K562 (cell line): Measurements from ENCODE around the gene SBNO1.
"Not testable (repeated sequence)": the region's sequence is repeated elsewhere in the genome, so short reads cannot be mapped to it uniquely, and the experiment has no call there.

Experiments
- ARNT ChIP-seq, 2 experiments: fragments of 450-650 bp; IDR thresholded peaks; 2 replicates each; pipeline ENCODE4 v1.6.1; 2016; ENCODE audit warnings: mild to moderate bottlenecking in 1 of 2
- EP300 ChIP-seq: IDR thresholded peaks from 2 replicates; pipeline ENCODE4 v1.6.1; 2012; ENCODE audit warnings: low read length, improper control_type of control experiment
- ESRRB ChIP-seq: fragments of 250-450 bp; sonication (Bioruptor Pico); IDR thresholded peaks from 2 replicates; pipeline ENCODE4 v1.5.0; 2020; ENCODE audit warnings: mild to moderate bottlenecking, moderate library complexity, borderline replicate concordance
- EZH2 ChIP-seq: IDR thresholded peaks from 2 replicates; pipeline ENCODE4 v1.6.1; 2012; ENCODE audit warnings: low read depth, mild to moderate bottlenecking, inconsistent platforms, low read length, borderline replicate concordance
- HCFC1 ChIP-seq: IDR thresholded peaks from 2 replicates; pipeline ENCODE4 v1.6.1; 2012; ENCODE audit warnings: low read depth, low read length, improper control_type of control experiment
- MXI1 ChIP-seq: IDR thresholded peaks from 2 replicates; pipeline ENCODE4 v1.6.1; 2011; ENCODE audit warnings: low read depth, mild to moderate bottlenecking, improper control_type of control experiment, low read length
- PCBP1 ChIP-seq: fragments of 200-400 bp; formaldehyde crosslinking; IDR thresholded peaks from 2 replicates; pipeline ENCODE4 v1.6.1; 2018; ENCODE audit warnings: mild to moderate bottlenecking, low read depth, low read length; ENCODE audit not compliant: poor library complexity, severe bottlenecking
- SRSF3 ChIP-seq: fragments of 200-400 bp; formaldehyde crosslinking; IDR thresholded peaks from 2 replicates; pipeline ENCODE4 v1.6.1; 2016; ENCODE audit warnings: mild to moderate bottlenecking, low read length, moderate library complexity; ENCODE audit not compliant: insufficient read depth
- ZNF24 ChIP-seq: fragments of 450-650 bp; IDR thresholded peaks from 2 replicates; pipeline ENCODE4 v1.6.1; 2016

- not testable (repeated sequence) for TF ChIP-seq EP300; MXI1; ESRRB (CRISPR knock-in tag); SRSF3; EZH2; ZNF24; PCBP1; HCFC1
- TF ChIP-seq ARNT (IDR thresholded peaks at IDR 0.05): peak in 1 of 2 experiments; percentile 56; a peak in 1 of 4 replicates
These were observed 20.9 kb upstream of the SBNO1 start for GRCh38 chr12:123385536-123385935.
